VCaP (cell line): ENCODE results near the gene RPUSD4.

ENCODE experiments used
- H3K27ac ChIP-seq: fragments of 450-650 bp; 2 replicates; pipeline ENCODE4 v1.5.1; 2017
- TF ChIP-seq, protein P1 (sequence below): fragments of 450-650 bp; conservative IDR thresholded peaks from 2 replicates; pipeline ENCODE4 v1.5.1; 2017; ENCODE audit warnings: mild to moderate bottlenecking, moderate library complexity

Gene RPUSD4

DNA sequence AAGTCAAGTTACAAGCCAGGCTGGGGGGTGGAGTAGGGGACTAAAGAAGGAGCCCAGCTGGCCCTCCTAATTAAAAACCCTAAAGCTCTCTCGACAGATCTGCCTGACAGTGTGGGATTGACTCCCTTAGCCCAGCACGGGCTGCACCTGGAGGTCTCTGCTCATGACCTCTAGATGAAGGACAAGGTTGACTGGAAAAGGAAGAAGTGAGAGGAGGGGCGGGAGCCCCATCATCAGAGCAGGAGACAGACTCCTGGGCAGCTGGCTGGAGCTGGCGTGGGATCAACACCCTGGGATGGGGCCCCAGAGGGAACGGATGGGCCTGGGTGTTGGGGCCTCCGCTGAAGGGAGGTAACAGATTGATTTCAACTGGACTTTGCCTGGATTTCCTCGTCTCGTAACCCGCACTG lies 46.1 kb downstream of the RPUSD4 start:
- no peak overlapping the region for H3K27ac ChIP-seq
- TF ChIP-seq, protein P1, sequence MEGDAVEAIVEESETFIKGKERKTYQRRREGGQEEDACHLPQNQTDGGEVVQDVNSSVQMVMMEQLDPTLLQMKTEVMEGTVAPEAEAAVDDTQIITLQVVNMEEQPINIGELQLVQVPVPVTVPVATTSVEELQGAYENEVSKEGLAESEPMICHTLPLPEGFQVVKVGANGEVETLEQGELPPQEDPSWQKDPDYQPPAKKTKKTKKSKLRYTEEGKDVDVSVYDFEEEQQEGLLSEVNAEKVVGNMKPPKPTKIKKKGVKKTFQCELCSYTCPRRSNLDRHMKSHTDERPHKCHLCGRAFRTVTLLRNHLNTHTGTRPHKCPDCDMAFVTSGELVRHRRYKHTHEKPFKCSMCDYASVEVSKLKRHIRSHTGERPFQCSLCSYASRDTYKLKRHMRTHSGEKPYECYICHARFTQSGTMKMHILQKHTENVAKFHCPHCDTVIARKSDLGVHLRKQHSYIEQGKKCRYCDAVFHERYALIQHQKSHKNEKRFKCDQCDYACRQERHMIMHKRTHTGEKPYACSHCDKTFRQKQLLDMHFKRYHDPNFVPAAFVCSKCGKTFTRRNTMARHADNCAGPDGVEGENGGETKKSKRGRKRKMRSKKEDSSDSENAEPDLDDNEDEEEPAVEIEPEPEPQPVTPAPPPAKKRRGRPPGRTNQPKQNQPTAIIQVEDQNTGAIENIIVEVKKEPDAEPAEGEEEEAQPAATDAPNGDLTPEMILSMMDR: no peak

DNA sequence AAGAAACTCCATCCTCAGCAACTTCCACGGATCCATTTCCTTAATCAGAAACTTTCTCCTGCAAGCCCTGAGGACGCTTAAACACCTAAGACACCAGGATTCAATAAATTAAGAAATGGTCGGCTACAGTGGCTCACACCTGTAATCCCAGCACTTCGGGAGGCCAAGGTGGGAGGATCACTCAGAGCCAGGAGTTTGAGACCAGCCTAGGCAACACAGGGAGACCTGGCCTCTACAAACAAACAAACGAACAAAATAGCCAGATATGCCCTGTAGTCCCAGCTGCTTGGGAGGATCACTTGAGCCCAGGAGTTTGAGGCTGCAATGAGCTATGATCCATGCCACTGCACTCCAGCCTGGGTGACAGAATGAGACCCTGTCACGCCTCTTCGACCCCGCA lies 46.7 kb downstream of the RPUSD4 start:
- H3K27ac ChIP-seq: no peak overlapping the region
- TF ChIP-seq, protein P1: no peak

DNA sequence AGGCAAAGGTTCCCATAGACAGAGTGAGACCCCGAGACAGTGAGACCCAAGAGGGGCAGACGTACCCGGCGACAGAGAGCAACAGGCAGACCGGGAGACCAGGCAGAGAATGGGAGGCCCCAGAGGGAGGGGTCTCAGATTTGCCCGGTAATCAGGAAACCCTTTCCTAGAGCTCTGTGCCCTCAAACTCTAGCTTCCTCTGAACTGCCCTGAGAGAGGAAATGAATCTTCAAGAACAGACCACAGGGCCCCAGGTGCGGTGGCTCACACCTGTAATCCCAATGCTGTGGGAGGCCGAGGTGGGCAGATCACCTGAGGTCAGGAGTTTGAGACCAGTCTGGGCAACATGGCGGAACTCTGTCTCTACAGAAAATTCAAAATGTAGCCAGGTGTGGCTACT lies 47.7 kb downstream of the RPUSD4 start:
- no peak overlapping the region for H3K27ac ChIP-seq
- TF ChIP-seq, protein P1: no peak

DNA sequence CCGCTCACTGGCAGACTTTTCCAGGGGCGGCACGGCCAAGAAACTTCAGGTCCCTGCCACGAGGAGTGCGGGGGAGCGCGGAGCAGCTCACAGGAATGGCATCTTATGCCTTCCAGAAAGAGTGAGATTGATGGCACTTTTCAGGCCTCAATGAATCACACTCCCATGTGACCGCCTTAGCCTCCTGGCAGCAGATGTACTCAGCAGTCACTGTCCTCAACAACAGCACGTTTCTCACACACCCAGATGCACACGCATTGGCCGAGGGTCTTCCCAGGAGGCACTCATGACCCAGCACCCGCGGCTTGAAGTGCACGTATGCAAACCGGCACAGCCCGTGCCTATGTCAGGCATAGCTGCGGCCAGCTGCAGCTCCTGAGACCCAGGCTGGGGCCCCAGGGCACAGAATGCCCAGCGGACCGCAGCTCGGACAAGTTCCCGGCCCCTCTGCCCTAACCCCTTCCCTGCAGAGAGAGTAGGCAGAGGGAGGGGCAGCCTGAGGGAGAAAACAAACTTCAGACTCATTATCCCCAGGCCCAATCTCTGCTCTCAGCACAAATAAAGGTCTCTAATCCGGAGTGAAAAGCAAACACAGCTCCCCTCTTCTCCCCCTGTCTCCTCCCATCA lies 48.3 kb downstream of the RPUSD4 start:
- TF ChIP-seq, protein P1: no peak
- no peak overlapping the region for H3K27ac ChIP-seq

DNA sequence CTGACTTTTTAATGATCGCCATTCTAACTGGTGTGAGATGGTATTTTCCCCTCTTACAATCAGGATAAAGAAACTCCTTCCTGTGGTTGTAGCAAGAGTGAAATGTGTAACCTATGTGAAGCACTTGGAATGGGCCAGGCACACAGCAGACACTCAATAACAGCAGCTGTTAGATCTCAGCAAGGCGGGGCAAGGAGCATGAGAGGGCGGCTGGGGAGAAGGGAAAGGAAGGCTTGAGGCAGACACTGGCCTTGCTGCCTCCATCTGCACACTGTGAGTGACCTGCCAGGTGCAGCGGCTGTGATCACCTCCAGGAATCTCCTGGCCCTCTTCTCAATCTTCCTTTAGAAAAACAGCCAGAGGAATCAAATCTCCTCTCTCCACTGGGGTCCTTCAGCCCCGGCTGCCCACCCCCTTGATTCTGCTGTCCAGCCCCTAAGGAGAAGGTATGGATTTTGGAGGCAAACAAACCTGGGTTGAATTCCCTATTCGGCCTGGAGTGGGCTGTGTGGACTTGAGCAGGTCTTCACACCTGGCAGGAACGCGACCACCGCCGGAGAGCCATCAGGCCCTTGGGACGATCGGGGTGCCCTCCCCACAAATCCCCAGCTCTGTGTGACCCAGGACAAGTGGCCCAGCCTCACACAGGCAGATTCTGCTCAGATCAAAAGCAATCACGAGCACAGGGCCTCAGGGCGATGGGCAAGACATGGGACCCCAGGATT lies 49.0 kb downstream of the RPUSD4 start:
- TF ChIP-seq, protein P1: no peak
- no peak overlapping the region for H3K27ac ChIP-seq

DNA sequence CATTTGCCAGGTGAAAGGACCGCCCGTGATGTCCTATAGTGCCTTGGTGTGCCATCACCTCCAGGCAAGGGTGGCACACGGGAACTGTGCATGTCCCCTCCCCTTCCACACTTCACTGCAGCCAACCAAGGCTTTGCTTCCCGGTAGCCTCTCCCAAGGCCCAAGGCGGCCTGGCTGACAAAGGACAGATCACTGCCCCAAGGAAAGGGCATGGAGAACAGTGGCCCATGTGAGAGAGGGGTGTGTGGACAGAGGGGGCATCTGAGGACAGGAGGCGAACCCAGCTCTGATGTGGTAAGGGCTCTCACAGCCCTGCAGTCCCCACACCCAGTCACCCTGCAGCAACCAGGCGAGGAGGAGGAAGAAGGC lies 50.4 kb downstream of the RPUSD4 start:
- TF ChIP-seq, protein P1: no peak
- no peak overlapping the region for H3K27ac ChIP-seq

DNA sequence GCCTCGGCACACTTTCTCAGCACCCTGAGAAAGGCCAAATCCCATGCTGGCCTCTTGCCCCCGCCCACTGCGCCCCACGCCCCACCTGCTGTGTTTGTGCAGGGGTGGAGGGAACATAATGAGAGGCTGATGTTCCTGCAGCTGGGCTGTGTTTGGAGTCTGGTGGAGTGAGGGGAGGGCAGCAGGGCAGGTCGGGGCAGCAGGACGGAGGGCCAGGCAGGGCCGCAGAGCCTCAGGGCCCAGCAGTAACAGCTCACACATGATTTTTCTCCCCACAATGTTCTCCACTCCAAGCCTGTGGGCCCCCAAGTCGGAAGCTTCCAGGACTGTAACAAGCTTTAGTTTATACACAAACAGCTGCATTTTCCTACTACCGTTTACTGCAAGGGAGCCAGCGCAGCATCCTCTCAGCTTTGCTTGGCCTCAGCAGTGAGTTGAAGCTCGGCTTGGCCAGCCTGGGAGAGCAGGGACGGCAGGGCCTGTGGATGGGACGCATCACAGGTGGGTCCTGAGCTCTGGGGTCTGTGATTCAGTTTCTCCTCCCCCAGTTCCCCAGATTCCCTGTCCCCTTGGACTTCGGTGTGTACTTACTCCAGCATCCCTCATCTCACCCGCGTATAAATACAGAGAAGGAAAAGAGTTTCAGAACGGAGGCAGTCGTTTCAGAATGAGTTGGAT lies 51.0 kb downstream of the RPUSD4 start:
- TF ChIP-seq, protein P1: no peak
- no peak overlapping the region for H3K27ac ChIP-seq
